Uterus (tissue), 4 donors: Measurements from ENCODE around the gene EPB41L2. TPM values are rescaled to one million over a fixed set of nuclear protein-coding genes. Genes with fewer than 3 reads are reported as not detected.

Experiments used
- DNase-seq, 2 donors: peaks; one replicate each; pipeline ENCODE4 v3.0.0-alpha.2; 2019 to 2020
- H3K27ac ChIP-seq, 2 donors: fragments of 200-600 bp; sonication (generic); 1 replicate in 1 of 2; 2 replicates in 1 of 2; pipeline ENCODE4 v1.5.1; 2016 to 2018
- H3K27me3 ChIP-seq, 2 donors: fragments of 200-600 bp; sonication (generic); one replicate each; pipeline ENCODE4 v1.5.1; 2018 to 2019; ENCODE audit warnings: control low read depth in 1 of 2
- H3K36me3 ChIP-seq, 2 donors: fragments of 200-600 bp; sonication (generic); one replicate each; pipeline ENCODE4 v1.5.1; 2019; ENCODE audit warnings: control low read depth in 1 of 2
- H3K4me1 ChIP-seq, 2 donors: fragments of 200-600 bp; sonication (generic); one replicate each; pipeline ENCODE4 v1.5.1; 2018 to 2019; ENCODE audit warnings: control low read depth in 1 of 2
- H3K4me3 ChIP-seq, 2 donors: fragments of 200-600 bp; sonication (generic); 1 replicate in 1 of 2; 2 replicates in 1 of 2; pipeline ENCODE4 v1.5.1; 2018 to 2019; ENCODE audit warnings: mild to moderate bottlenecking in 1 of 2
- H3K9me3 ChIP-seq, 2 donors: fragments of 200-600 bp; sonication (generic); one replicate each; pipeline ENCODE4 v1.5.1; 2019; ENCODE audit warnings: control low read depth in 1 of 2
- POLR2A ChIP-seq, 2 donors: fragments of 450-650 bp; IDR thresholded peaks; one replicate each; pipeline ENCODE4 v1.6.1; 2016; ENCODE audit warnings: antibody characterized with exemption in 2 of 2, mild to moderate bottlenecking in 1 of 2, moderate library complexity in 1 of 2
- intact Hi-C: fragments of 100-400 bp; cut with DNase I; formaldehyde crosslinking; loops from one replicate; pipeline ENCODE4 v1.15.1; 2023; ENCODE audit warnings: low total_unique reads
- total RNA-seq, 4 donors: library from RNA; depleted of rRNA in 3 of 4; stranded (reverse); fragments of >200 nt in 3 of 4; gene quantifications; one replicate each; pipeline versions ENCODE4 v1.1.0 to v1.2.4, GENCODE V29; 2014 to 2023
- TF ChIP-seq, protein P1 (sequence below), 4 experiments: fragments of 200-600 bp in 2 of 4; fragments of 450-650 bp in 2 of 4; sonication (generic) in 2 of 4; IDR thresholded peaks; one replicate each; pipeline ENCODE4 v1.5.1; 2016 to 2019; ENCODE audit warnings: antibody characterized with exemption in 4 of 4, mild to moderate bottlenecking in 2 of 4, moderate library complexity in 1 of 4
- donor health status: DM: yes; HTN: yes; CAD: no.

Gene EPB41L2
- total RNA-seq, 4 donors from 2014 or later: 72.5 to 237 (median 148) TPM

DNA sequence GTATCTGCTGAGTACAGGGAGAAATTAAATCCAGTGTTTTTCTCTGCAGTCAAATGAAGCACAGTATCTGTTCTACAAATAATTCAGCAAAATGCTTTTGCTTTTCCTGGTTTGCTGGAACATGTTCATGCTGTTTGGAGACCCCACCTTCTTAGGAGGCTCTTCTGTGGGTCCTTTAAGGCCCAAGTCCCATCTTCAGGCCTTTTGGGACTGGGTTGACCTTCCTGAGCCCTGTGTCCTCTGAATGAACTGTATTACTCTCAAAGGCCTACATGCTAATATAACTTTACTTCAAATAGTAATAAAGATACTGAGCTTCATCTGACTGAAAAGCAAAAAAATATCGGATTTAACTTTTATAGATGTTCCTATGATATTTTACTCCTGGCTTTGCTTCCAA, 216.5 kb downstream of the EPB41L2 start:
- DNase-seq: no peak
- Histone ChIP-seq H3K4me1 (peaks cover 0 to 6% of the 10 kb centered on the region in 2 donors), H3K4me3 (no peak overlapping the region), H3K9me3 (no peaks in the 10 kb centered on the region), H3K36me3 (no peaks in the 10 kb centered on the region), H3K27ac (peak overlapping the region in 1 of 2 donors; percentile 44), H3K27me3 (no peaks in the 10 kb centered on the region)
- TF ChIP-seq POLR2A (IDR thresholded peaks at IDR 0.05): no peak
- TF ChIP-seq, protein P1, sequence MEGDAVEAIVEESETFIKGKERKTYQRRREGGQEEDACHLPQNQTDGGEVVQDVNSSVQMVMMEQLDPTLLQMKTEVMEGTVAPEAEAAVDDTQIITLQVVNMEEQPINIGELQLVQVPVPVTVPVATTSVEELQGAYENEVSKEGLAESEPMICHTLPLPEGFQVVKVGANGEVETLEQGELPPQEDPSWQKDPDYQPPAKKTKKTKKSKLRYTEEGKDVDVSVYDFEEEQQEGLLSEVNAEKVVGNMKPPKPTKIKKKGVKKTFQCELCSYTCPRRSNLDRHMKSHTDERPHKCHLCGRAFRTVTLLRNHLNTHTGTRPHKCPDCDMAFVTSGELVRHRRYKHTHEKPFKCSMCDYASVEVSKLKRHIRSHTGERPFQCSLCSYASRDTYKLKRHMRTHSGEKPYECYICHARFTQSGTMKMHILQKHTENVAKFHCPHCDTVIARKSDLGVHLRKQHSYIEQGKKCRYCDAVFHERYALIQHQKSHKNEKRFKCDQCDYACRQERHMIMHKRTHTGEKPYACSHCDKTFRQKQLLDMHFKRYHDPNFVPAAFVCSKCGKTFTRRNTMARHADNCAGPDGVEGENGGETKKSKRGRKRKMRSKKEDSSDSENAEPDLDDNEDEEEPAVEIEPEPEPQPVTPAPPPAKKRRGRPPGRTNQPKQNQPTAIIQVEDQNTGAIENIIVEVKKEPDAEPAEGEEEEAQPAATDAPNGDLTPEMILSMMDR (IDR thresholded peaks at IDR 0.05): no peak
- intact Hi-C loops: loop anchor here (10.0 kb wide), 1 partner anchor 522 kb away; no protein-coding TSS in a partner anchor

DNA sequence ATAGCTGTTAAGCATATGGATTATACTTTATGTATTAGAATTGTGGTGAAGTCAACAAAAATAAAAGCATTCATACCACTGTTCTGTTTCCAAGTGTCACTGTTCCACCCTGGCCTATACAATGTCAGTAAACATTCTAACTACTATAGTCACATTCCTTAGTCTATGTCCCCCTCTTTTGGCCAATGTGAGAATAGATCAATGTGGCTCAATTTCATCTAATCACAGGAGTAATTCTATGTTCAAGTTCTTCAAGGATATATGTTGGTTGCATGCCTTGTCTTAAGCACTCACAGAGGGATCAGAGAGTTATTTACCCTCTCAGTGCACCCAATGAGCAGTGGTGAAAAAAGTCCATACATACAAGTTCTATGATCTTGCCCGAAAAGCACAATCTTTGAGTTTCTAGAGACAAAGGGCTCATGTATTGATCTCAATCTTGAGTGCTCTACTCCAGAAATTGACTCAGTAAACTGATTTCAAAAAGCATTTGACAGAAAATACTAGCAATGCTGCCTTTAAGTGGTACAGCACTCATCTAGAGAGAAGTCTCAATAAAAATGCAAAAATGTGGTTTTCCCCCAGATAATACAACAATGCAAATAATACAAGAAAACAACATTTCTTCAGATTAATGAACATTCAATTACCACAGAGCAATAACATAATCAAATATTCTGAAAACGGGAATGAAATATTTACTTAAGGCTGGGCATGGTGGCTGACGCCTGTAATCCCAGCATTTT, 219.3 kb downstream of the EPB41L2 start:
- intact Hi-C loops: loop anchor here (10.0 kb wide), 1 partner anchor 519 kb away; no protein-coding TSS in a partner anchor
- no peak for DNase-seq
- TF ChIP-seq POLR2A (IDR thresholded peaks at IDR 0.05): no peak
- TF ChIP-seq, protein P1 (IDR thresholded peaks at IDR 0.05): peak in 3 of 4 experiments; percentile 36 to 68 (median 63)

DNA sequence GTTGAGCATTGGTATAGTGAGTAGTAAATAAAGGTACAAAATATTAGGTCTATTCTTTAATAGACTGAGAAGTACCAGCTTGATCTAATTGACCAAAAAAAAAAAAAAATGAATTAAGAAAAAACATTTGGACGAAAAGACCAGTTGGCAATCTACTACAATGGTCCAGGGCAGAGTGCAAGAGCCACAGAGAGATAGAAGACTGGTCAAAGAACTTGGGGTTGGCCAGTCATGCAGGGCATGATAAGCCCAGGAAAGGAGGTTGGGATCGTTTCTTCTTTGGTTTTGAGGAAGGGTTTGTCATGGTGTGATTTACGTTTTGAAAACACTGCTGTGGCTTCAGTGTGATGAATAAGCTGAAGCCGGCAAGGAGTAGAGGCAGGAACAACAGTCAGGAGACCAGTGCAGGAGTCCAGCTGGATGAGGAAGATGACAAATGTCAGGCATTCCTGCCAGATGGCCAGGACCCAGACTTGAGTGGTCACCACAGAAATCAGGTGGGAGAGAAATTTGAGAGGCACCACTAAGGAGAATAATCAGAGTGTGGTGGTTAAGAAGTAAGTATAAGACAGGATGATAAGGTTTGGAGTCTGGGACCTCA, 221.8 kb downstream of the EPB41L2 start:
- intact Hi-C loops: loop anchor here (10.0 kb wide), 1 partner anchor 516 kb away; no protein-coding TSS in a partner anchor
- H3K36me3 ChIP-seq: no peaks in the 10 kb centered on the region
- DNase-seq: no peak
- H3K9me3 ChIP-seq: no peaks in the 10 kb centered on the region
- TF ChIP-seq, protein P1 (IDR thresholded peaks at IDR 0.05): no peak
- TF ChIP-seq POLR2A (IDR thresholded peaks at IDR 0.05): no peak
- no peak overlapping the region for H3K27ac ChIP-seq
- no peaks in the 10 kb centered on the region for H3K27me3 ChIP-seq
- no peak overlapping the region for H3K4me3 ChIP-seq
- H3K4me1 ChIP-seq: peaks cover 0 to 6% of the 10 kb centered on the region in 2 donors

More for the DNA sequence above, 219.3 kb downstream of the EPB41L2 start:
- no peaks in the 10 kb centered on the region for H3K27me3 ChIP-seq
- H3K27ac ChIP-seq: peak overlapping the region; percentile 10 to 23
- H3K4me1 ChIP-seq: peaks cover 0 to 6% of the 10 kb centered on the region in 2 donors
- H3K9me3 ChIP-seq: no peaks in the 10 kb centered on the region
- no peak overlapping the region for H3K4me3 ChIP-seq
- H3K36me3 ChIP-seq: no peaks in the 10 kb centered on the region

DNA sequence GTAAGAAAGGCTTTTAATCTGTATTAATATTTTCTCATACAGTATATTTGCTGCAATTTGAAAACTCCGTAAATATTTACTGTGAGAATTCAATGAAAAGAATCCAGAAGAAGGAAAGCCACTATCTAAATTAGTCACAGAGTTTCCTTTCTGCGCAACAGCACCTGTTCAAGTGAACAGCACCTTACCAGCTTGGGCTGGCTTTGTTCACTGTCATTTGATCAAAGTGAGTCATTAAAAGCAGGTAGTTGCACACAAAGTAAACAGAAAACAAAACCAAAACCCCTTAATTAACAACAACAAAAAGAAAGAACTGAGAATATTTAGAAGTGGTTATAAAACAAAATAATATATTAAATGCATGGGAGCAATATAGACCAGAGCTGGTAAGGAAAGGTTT, 223.0 kb downstream of the EPB41L2 start:
- DNase-seq: no peak

More for the DNA sequence above, 223.0 kb downstream of the EPB41L2 start:
- H3K27me3 ChIP-seq: no peaks in the 10 kb centered on the region
- H3K4me1 ChIP-seq: peaks cover 0 to 6% of the 10 kb centered on the region in 2 donors
- no peaks in the 10 kb centered on the region for H3K9me3 ChIP-seq
- H3K4me3 ChIP-seq: no peak overlapping the region
- TF ChIP-seq POLR2A (IDR thresholded peaks at IDR 0.05): no peak
- TF ChIP-seq, protein P1 (IDR thresholded peaks at IDR 0.05): no peak
- no peak overlapping the region for H3K27ac ChIP-seq
- no peaks in the 10 kb centered on the region for H3K36me3 ChIP-seq
- intact Hi-C loops: loop anchor here (10.0 kb wide), 1 partner anchor 515 kb away; no protein-coding TSS in a partner anchor
